PC-3 (cell line): ENCODE measurements around the gene PPEF2.

Experiments used
- EZH2 ChIP-seq: fragments of 300-600 bp; sonication (generic); IDR thresholded peaks from one replicate; pipeline ENCODE4 v1.6.1; 2017; ENCODE audit warnings: antibody characterized with exemption, mild to moderate bottlenecking, low read length; ENCODE audit not compliant: unreplicated experiment
- TF ChIP-seq, protein P1 (sequence below): fragments of 300-600 bp; sonication (generic); conservative IDR thresholded peaks from 2 replicates; pipeline ENCODE4 v1.5.1; 2017; ENCODE audit warnings: antibody characterized with exemption, low read depth, mild to moderate bottlenecking, low read length

DNA sequence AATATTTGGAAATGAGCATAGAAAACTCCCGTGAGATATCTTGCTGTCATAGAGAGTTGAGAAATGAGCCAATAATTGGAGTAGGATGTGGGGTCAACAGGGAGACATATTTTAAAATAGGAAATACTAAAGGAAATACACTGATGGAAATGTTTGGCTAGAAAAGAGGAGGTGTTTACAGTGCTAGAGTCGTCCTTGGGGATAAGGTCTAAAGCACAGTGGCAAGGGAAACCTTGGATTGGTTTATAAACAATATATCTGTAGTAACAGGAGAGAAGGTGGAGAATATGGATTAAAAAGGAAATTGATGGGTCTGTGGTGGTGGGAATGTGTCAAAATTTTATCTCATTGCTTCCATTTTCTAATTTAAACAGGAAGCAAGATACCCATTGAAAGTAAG is 82.1 kb downstream of the PPEF2 start:
- TF ChIP-seq, protein P1, sequence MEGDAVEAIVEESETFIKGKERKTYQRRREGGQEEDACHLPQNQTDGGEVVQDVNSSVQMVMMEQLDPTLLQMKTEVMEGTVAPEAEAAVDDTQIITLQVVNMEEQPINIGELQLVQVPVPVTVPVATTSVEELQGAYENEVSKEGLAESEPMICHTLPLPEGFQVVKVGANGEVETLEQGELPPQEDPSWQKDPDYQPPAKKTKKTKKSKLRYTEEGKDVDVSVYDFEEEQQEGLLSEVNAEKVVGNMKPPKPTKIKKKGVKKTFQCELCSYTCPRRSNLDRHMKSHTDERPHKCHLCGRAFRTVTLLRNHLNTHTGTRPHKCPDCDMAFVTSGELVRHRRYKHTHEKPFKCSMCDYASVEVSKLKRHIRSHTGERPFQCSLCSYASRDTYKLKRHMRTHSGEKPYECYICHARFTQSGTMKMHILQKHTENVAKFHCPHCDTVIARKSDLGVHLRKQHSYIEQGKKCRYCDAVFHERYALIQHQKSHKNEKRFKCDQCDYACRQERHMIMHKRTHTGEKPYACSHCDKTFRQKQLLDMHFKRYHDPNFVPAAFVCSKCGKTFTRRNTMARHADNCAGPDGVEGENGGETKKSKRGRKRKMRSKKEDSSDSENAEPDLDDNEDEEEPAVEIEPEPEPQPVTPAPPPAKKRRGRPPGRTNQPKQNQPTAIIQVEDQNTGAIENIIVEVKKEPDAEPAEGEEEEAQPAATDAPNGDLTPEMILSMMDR, result no peak
- no peak for TF ChIP-seq EZH2
